Astrocyte of the hippocampus (primary cell): Measurements from ENCODE around the gene EDRF1.

Experiments
- DNase-seq: peaks from one replicate; pipeline ENCODE4 v3.0.0; 2011; ENCODE audit warnings: low read depth, low spot score

The EDRF1 gene

GRCh38 chr10:125762692-125763648, 43.5 kb downstream of the EDRF1 start:
- no peak for DNase-seq

GRCh38 chr10:125765835-125766234, 46.3 kb downstream of the EDRF1 start:
- DNase-seq: no peak

DNA sequence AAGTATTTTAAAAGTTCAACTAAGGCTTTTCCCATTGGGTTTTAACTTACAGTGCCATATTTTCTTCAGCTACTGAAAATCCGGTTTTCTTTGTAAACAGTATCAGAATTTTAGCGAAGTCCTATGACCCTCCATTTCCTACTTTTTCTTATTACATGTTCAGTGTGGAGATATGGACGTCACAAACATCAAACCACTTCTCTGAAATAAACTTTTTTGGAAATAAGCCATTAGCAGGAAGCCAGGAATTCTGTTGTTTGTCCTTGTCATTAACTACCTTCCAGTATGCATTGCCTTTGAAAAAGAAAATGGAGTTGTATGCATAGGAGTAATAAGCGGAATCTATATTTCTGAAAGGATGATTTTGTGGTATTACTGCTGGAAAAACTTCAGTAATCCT, 47.0 kb downstream of the EDRF1 start:
- DNase-seq: no peak

DNA sequence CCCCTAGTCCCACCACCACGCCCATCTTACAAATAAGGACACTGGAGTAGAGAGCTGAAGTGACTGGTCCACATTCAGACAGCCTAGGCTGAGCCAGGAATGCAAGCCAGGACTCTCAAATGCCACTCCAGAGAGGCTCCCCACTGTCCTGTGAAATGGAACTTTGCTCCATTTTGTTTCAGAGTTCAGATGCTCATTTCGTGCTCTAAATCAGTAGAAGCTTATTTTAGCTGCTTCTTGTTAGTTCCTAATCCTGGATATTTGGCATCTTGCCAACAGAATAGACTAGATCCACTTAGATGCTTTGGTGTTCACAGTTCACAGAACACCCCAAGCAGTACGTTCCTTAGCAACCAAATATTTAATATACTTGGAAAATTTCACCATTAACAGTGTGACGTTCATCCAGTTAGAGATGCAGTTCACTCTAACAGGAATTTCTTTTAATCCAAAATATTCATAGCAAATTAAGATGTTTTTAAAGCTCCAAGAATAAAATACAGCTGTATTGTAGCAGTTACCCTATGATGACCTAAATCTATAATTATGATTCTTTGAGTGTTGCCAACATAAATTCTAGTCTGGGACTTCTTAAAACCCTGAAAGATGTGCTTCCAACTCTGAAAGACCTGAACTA, 48.8 kb downstream of the EDRF1 start:
- peak; percentile 29 for DNase-seq

- no peak for DNase-seq
Measured at GRCh38 chr10:125769175-125769574, 49.7 kb downstream of the EDRF1 start.

DNA sequence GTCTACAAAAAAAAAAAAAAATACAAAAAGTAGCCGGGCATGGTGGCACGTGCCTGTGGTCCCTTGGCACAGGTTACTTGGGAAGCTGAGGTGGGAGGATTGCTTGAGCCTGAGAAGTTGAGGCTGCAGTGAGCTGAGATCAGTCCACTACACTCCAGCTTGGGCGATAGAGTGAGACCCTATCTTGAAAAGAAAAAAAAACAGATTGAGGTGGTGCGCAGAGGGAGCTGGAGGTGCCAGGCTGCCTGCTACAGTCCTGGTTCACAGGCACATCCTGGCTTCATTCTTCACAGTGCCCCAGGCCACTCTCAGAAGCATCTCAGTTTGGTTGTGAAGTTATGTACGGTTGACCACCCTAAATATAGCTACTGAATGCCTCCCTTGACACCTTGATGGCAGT, 51.3 kb downstream of the EDRF1 start:
- DNase-seq: no peak

DNA sequence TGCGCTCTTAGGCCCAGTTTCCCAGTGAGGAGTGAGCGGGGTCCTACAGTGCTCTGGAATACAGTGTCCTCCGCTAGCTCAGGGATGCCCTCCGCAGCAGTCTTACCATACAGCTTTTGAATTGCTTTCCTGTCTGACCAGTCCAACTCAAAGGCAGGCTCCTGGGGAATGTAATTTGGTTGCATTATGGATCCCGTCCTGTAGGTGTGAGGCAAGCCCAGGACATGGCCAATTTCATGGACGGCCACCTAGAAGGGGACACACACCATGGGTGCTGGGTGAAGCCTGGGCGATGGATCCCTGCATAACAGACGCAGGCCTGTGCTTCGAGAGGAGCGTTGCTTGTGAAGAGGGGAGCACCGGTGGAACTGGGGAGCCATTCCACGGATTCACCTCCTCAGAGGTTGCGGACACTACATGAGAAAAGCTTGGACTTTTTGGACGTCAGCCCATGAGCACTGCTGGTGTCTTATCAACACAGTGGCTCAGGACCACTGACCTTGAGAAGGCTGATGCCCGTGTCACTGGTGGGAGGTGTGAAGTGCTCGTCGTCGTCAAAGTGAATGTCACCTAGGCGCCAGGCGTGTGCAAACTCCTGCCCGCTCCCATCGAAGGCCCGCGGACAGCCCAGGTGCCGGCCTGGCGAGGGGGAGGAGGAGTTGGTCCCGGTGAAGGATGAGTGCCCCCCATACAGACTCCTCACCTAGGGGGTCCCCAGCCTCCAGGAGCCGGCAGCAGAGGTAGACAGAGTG, 52.8 kb downstream of the EDRF1 start:
- no peak for DNase-seq

DNA sequence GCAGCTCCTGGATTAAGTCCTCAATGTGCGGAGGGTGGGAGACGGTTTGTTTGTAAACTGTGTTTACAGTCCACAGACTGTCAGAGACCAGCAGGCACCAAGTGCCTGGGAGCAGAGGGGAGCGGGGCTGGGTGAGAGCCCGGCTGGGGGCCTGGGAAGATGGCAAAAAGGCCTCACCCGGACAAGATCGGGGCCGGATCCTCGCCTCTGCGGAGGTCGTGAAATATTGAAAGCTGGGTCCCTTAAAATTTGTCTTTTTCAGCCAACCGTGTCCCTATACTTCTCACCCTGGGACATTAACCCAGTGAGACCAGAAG, 53.3 kb downstream of the EDRF1 start:
- no peak for DNase-seq

- DNase-seq: no peak
Measured at GRCh38 chr10:125773687-125774543, 54.4 kb downstream of the EDRF1 start.

- no peak for DNase-seq
Measured at GRCh38 chr10:125774581-125775191, 55.2 kb downstream of the EDRF1 start.

DNA sequence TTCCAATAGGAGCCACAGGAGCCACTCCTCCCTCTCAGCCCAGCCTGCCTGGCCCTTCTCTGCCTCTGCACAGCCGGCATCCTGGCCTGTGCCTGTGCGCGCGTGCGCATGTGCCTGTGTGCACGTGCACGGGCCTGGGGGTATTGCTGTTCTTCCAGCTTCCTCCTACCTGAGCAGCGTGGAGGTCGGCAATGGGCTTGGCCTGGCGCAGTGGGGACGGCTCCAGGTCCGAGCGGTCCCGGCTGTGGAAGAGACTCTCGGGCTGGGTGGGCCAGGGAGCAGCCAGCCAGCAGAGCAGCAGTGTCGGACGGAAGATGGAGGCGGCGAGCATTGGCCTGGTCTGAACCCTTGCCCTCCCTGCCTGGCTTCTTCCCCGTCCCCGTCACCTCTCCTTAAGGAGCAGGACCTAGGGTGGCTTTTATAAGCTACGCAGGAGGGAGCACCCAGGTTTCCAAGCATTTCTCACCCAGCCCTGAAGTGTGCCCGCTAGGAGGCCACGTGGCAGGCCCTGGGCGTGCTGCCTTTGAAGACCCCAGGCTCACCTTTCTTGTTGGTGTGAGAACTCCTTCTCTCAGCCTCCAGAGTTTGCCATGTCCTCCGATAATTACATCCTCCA, 56.1 kb downstream of the EDRF1 start, which contains the start of gene MMP21:
Gene MMP21, minus strand, starts transcription at position 331 of the 616 bp plus-strand sequence. Its CDS starts 0 bp downstream, at position 331.
- no peak for DNase-seq

DNA sequence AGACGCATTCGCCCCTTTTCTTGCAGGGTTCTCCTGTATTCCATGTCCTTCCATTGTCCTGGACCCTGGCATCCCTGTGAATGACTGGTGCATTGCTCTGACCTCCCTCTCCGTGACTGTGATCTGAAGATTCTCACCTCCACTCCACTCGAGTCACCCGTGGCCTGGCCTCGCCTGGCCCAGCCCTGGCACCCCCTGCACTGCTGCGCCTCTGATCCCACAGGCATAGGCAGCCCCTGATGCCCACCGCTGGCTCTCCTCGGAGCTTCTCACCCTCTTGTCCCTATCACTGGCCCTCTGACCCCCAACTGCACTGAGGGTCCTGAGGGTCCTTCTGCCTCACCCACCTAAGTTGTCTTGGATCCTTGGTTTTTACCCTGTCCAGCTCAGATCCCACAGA, 58.3 kb downstream of the EDRF1 start:
- no peak for DNase-seq

- DNase-seq: no peak
Measured at GRCh38 chr10:125778556-125778955, 59.0 kb downstream of the EDRF1 start.

- no peak for DNase-seq
Measured at GRCh38 chr10:125779403-125780327, 60.2 kb downstream of the EDRF1 start.

- DNase-seq: no peak
Measured at GRCh38 chr10:125781374-125781773, 61.9 kb downstream of the EDRF1 start.

DNA sequence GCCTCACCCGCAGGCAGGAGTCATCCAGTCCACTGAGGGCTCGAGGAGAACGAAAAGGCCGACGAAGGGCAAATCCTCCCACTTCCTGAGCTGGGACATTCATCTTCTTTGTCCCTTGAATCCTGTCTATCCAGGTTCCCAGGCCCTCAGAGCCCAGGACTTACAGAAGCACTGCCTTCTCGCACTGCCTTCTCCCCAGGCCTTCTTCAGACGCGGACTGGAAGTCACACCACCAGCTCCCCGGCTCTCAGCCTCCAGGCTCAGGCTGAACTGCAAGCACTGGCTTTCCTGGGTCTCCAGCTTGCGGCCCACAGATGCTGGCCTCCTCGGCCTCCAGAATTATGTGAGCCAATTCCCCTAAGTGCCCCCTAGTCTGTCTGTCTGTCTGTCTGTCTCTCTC, 62.5 kb downstream of the EDRF1 start:
- no peak for DNase-seq

GRCh38 chr10:125782616-125783015, 63.1 kb downstream of the EDRF1 start:
- DNase-seq: peak; percentile 26

GRCh38 chr10:125783408-125783807, 63.9 kb downstream of the EDRF1 start:
- DNase-seq: no peak

DNA sequence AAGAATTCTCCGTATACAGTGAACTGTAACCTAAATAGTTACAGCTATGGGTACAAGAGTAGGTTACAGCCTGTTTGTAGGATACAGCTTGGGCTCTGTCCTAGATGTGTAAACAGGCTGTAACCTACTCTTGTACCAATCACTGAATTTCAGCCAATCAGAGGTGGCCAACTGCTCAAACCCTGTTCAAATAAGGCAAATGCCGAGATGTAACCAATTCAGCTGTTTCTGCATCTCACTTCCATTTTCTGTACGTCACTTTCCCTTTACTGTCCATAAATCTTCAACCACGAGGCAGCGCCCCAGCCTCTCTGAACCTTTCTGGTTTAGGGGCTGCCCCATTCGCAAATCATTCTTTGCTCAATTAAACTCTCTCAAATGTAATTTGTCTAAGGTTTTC, 64.4 kb downstream of the EDRF1 start:
- DNase-seq: no peak
